GM12873 (cell line): ENCODE results near the gene SEMA4A.

ENCODE experiments used
- TF ChIP-seq, protein P1 (sequence below): IDR thresholded peaks from 2 replicates; pipeline ENCODE4 v1.5.1; 2012; ENCODE audit warnings: low read depth, mild to moderate bottlenecking, moderate library complexity, low read length, control low read depth; ENCODE audit not compliant: insufficient read depth; ENCODE audit errors: missing control alignments

SEMA4A gene

DNA sequence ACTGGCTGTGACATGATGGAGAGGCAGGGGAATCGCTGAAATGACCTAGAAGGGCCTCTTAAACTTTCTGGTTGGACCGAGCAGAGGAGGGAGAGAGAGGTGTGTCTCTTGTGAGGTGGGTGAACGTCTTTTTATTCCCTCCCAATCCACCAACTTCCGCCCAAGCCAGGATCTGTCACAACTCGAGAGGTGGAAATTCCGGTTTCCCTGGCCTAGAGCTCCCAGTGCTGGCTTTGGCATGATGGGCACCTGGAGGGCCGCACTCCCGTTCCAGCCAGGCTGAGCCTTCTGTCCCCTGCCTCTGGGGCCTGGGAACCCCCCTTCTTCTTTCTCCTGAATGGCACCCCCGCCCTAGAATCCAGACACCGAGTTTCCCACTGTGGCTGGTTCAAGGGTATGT, at the start of gene SEMA4A:
Gene SEMA4A (plus strand): TSS at position 224 of the 400 bp plus-strand sequence. CDS start 994 bp downstream, outside the sequence.
- TF ChIP-seq, protein P1, sequence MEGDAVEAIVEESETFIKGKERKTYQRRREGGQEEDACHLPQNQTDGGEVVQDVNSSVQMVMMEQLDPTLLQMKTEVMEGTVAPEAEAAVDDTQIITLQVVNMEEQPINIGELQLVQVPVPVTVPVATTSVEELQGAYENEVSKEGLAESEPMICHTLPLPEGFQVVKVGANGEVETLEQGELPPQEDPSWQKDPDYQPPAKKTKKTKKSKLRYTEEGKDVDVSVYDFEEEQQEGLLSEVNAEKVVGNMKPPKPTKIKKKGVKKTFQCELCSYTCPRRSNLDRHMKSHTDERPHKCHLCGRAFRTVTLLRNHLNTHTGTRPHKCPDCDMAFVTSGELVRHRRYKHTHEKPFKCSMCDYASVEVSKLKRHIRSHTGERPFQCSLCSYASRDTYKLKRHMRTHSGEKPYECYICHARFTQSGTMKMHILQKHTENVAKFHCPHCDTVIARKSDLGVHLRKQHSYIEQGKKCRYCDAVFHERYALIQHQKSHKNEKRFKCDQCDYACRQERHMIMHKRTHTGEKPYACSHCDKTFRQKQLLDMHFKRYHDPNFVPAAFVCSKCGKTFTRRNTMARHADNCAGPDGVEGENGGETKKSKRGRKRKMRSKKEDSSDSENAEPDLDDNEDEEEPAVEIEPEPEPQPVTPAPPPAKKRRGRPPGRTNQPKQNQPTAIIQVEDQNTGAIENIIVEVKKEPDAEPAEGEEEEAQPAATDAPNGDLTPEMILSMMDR = no peak

DNA sequence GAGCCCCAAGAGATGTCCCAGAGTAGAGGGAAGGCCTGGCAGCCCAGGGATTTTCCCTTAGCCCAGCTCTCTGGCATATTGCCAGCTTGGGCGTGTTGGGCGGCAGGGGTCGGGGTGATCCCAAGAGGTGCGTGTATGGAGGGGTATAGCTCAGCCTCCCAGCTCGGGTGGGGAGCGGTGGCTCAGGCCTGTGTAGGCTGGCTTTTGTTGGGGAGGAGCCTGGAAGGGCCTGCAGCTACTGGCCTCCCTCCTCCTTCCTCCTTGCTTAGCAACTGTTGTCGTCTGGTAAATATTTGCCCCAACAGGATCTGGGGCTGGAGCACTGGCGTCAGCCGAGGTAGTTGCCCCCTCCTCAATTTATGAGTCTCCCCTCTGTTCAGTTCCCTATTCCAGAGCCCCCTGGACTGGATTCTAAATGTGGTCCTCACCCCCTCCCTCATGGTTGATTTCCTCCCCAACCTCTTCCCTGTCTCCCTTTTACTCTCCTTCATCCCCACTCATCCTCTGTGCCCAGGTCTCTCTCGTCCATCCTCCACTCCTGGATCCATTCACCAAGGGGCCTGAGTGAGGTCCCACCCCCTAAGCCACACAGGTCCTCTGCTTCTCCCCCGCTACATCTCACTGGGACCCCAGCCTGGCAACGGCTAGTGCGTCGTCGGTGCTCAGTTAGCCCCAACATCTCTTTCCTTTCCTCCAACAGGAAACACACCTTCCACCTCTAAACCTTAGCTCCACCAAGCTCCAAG, 49.1 kb upstream of the SEMA4A start:
- TF ChIP-seq, protein P1 = no peak

DNA sequence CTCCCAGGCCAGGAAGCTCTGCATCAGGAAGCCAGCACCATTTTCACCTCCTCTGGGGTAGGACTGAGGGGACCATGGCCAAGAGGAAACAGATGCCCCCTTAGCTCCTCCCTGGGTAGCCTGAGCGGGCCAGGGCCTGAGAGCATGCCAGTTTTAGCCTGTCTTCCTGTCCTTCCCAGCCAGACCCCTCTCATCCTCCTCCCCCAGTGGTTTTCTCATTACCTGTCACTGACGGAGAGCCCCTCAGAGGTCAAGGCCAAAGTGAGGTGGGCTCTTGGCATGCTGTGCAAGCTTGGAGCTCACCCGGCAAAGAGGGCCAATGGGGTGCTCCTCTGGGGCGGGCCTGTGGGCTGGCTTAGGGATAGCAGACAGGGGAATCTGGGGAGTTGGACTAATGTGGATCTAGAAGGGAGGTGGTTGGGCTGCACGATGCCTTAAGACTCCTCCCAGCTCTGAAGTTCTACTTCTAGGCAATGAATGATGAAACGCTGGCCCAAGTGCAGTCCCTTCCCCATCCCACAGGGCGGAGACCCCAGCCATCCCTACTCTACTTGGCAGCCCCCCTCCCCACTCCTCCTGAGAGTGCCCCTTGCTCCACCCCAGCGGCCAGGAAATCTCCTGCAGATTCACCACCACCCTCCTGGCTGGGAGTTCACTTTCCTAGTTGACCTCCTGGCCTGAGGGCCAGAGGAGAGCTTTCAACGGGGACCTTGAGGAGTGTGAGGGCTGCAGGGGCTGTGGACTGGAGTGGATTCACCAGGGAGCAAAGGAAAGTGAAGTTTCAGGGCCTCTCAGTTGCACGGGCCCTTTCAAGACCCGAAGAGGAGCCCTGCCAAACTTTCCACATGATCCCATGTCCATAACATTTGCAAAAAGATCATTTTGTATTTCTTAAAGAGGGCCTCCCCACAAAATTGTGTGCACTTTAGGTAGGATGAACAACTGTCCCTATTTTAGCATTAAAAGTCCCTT, 48.2 kb upstream of the SEMA4A start:
- TF ChIP-seq, protein P1 = no peak

DNA sequence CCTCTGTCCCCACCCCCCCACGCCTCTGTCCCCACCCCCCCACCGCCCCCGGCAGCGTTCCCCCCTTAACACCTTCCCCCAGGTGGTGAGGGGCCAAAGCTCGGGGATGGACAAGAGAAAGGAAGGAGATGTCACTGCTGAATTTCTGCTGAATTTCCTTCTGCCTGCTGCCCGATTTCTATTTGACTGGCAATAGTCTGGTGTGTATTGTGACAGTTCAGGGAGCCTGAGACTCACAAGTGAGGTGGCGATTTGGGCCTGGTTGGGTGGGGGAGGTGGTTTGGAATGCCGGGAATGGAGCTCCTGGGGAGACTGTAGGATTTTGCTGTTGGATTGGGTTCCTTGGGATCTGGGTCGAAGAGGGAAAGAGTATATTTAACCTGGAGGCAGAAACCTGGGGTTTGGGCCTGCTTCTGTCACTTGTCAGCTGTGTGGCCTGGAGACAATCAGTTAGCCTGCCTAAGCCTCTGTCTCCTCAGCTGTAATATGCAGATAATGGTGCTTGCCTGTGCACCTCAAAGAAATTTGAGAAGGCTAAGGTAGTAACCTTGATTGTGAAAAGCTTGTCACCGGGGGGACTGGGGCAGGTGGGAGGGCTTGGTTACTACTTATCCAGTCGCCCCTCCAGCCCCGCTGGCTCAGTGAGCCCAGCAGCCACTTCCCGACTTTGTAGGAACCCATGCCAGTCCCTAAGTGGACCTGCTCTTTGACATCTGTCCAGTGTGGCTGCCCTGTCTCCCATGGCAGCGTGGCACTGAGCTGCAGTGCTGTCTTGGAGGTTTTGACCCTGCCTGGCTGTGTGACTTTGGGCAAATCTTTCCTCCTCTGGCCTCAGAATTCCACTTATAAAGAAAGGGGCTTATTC, 46.5 kb upstream of the SEMA4A start:
- TF ChIP-seq, protein P1 = no peak

DNA sequence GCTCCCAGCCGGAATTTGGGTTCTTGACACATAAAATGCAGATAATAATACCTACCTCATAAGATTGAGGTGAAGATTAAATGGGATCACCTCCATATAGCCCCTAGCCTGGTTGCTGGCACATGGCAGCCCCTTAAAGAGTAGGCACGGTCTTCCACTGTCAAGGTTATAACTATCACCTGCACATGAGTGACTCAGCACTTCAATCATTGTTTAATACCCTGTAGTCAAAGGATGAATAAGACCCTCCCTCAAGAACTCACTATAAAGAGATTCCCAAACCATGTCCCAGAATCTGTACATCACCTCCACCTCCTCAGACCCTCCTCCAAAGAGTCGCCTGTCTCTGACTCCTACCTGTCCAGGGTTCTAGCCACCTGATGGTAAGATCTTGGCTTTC, 45.3 kb upstream of the SEMA4A start:
- TF ChIP-seq, protein P1 = no peak

DNA sequence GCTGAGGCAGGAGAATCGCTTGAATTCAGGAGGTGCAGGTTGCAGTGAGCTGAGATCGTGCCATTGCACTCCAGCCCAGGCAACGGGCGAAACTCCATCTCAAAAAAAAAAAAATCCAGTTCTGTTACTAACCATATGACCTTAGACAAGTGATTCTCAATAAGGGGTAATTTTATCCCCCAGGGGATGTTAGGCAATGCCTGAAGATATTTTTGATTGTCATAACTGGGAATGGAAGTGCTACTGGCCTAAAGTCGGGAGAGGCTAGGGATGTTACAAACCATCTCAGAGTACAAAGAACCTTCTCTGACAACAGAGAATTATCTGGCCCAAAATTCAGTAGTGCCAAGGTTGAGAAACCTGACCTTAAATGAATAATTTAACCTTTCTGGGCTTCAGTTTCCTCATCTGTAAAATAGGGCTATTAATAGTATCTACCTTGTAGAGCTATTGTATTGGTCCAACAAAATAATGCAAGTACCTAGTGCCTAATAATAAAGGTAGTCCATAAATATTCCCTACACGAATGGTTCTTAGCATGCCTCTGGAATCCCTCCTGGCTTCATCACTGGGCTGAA, 44.6 kb upstream of the SEMA4A start:
- TF ChIP-seq, protein P1 = no peak
